ENCODE results near the gene THAP4. TPM values are rescaled to one million over a fixed set of nuclear protein-coding genes. Genes with fewer than 3 reads are reported as not detected.

The THAP4 gene
- total and polyA plus RNA-seq, 2 of the 13 experiments (the other 11 are each of a cell fraction or from before 2014, with no cell fraction given) = 59.7 to 75.7 TPM

DNA sequence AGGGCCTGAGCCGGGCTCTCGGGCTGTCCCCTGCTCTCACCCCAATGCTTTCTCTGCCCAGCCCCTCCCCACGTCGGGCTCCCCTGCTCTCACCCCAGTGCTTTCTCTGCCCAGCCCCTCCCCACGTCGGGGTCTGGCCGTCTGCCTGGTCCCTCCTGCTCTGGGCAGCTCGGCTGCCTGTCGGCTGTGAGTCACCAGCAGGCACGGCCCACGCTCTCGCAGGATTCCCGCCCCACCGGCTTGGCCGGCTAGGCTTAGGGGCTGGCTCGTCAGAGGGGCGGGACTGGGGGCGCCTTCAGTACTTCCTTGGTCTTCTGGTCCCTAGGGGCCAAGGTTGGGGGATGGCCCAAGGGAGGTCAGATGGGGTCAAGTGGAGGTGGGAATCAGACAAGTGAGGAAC is 75.1 kb downstream of the THAP4 start (continued):
- TF ChIP-seq, protein P1, sequence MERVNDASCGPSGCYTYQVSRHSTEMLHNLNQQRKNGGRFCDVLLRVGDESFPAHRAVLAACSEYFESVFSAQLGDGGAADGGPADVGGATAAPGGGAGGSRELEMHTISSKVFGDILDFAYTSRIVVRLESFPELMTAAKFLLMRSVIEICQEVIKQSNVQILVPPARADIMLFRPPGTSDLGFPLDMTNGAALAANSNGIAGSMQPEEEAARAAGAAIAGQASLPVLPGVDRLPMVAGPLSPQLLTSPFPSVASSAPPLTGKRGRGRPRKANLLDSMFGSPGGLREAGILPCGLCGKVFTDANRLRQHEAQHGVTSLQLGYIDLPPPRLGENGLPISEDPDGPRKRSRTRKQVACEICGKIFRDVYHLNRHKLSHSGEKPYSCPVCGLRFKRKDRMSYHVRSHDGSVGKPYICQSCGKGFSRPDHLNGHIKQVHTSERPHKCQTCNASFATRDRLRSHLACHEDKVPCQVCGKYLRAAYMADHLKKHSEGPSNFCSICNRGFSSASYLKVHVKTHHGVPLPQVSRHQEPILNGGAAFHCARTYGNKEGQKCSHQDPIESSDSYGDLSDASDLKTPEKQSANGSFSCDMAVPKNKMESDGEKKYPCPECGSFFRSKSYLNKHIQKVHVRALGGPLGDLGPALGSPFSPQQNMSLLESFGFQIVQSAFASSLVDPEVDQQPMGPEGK (CRISPR knock-in tag; IDR thresholded peaks at IDR 0.05) = no peak
- TF ChIP-seq SIX1 (CRISPR knock-in tag; IDR thresholded peaks at IDR 0.05; ENCODE audit: borderline replicate concordance) (no peak), WIZ (CRISPR knock-in tag; IDR thresholded peaks at IDR 0.05) (no peak), CC2D1A (CRISPR knock-in tag; IDR thresholded peaks at IDR 0.05) (no peak)

DNA sequence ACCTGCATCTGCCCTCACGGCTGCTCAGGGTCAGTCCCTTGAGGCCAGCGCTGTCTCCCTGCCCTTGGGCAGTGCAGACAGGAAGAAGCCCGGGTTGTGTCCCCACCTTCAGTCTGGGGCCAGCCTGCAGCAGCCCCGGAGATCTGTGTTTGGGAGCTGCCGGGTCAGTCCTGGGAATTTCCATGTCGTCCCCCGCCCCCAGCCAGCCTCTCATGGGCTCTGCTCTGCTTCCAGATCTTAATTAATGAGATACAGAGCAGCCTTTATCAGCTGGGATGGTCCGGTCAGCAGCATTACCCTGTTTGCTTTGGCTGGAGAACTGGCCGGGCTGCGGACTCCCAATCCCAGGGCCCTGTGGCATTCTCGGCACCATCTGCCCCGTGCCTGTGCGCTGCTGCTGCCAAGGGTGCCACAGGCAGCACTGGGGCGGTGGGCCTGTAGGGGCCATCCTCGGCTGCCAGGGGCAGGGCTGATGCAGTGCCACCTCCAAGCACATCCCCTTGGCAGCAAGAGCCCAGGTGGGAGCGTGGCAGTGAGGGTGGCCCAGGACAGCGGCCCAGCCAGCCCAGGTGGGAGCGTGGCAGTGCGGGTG is 76.0 kb downstream of the THAP4 start:
- TF ChIP-seq AKAP8 (CRISPR knock-in tag; IDR thresholded peaks at IDR 0.05) (peak; percentile 68; the same call in 1 of the 2 replicates), SYNCRIP (IDR thresholded peaks at IDR 0.05; ENCODE audit: insufficient read depth, low read depth, low read length) (no peak), RBFOX2 (IDR thresholded peaks at IDR 0.05; ENCODE audit: low read depth, low read length) (peak; percentile 63), HNRNPL (IDR thresholded peaks at IDR 0.05; ENCODE audit: low read depth, low read length) (0 out of 2 replicates have a peak, but pooled peaks have one; percentile 25), THYN1 (CRISPR knock-in tag; IDR thresholded peaks at IDR 0.05; ENCODE audit: borderline replicate concordance, low read depth) (no peak), GZF1 (CRISPR knock-in tag; IDR thresholded peaks at IDR 0.05) (no peak), REL (CRISPR knock-in tag; conservative IDR thresholded peaks at IDR 0.05) (no peak), HDAC2 (CRISPR knock-in tag; IDR thresholded peaks at IDR 0.05) (no peak), POLR2G (IDR thresholded peaks at IDR 0.05; ENCODE audit: low read depth, low read length) (no peak), RFX3 (CRISPR knock-in tag; IDR thresholded peaks at IDR 0.05) (no peak), ASH2L (IDR thresholded peaks at IDR 0.05; ENCODE audit: insufficient read length, low read depth, low read length) (no peak)
- TF ChIP-seq, protein P2, sequence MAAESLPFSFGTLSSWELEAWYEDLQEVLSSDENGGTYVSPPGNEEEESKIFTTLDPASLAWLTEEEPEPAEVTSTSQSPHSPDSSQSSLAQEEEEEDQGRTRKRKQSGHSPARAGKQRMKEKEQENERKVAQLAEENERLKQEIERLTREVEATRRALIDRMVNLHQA (CRISPR knock-in tag; IDR thresholded peaks at IDR 0.05) = no peak
- TF ChIP-seq, protein P3, sequence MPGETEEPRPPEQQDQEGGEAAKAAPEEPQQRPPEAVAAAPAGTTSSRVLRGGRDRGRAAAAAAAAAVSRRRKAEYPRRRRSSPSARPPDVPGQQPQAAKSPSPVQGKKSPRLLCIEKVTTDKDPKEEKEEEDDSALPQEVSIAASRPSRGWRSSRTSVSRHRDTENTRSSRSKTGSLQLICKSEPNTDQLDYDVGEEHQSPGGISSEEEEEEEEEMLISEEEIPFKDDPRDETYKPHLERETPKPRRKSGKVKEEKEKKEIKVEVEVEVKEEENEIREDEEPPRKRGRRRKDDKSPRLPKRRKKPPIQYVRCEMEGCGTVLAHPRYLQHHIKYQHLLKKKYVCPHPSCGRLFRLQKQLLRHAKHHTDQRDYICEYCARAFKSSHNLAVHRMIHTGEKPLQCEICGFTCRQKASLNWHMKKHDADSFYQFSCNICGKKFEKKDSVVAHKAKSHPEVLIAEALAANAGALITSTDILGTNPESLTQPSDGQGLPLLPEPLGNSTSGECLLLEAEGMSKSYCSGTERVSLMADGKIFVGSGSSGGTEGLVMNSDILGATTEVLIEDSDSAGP (CRISPR knock-in tag; IDR thresholded peaks at IDR 0.05; ENCODE audit: borderline replicate concordance) = 0 out of 2 replicates have a peak, but pooled peaks have one; percentile 10
- FAIRE-seq (no peak), ATAC-seq (peak; percentile 7), DNase-seq (ENCODE audit: low spot score) (no peak)
- no TSS peak for BruUV-seq (replicated peaks)
- H2AFZ ChIP-seq (ENCODE audit: low read length) = no peak overlapping the region
- H3K79me2 ChIP-seq (ENCODE audit: insufficient read depth, low read length) = peaks cover 18% of the 10 kb centered on the region
- intact Hi-C loops (cut with micrococcal nuclease; ENCODE audit: unreplicated experiment) = no loop called here
- WGBS (ENCODE audit: low lambda C conversion rate) = 83% methylated on average over 18 of the region's 19 CpGs
- in situ Hi-C loops (cut with HindIII; ENCODE audit: extremely low pct_ligation_motif_present, low pct_unique_long_range_greater_than_20kb) = no loop called here
- H3K4me3 ChIP-seq (replicated peaks in 1 of 3; ENCODE audit: insufficient read depth in 1 of 3, low read depth in 2 of 3, low read length in 3 of 3) = peak overlapping the region in 1 of 3 experiments; percentile 93; a peak in 2 of 6 replicates
- peaks cover 13 to 17% of the 10 kb centered on the region in 2 experiments; a peak in 4 of 5 replicates for H3K36me3 ChIP-seq (replicated peaks in 1 of 2; ENCODE audit: control insufficient read depth in 1 of 2, insufficient read depth in 2 of 2, low read length in 2 of 2)
- H3K4me2 ChIP-seq (ENCODE audit: low read depth, low read length) = peak overlapping the region; percentile 92
- no peak overlapping the region for H3K27ac ChIP-seq (ENCODE audit: extremely low read length, insufficient read depth, low read length)
- ChIA-PET CTCF (ENCODE audit: low intra/inter-chr PET ratio, low total read pairs) (no interaction called here), POLR2A (interaction anchor here (0.7 to 1.7 kb wide), 2 partner anchors 9 kb away, joined by 3 to 4 read pairs; no protein-coding TSS in a partner anchor)
- H3K9me3 ChIP-seq (ENCODE audit: low read length) = no peaks in the 10 kb centered on the region
- H3K9ac ChIP-seq (ENCODE audit: insufficient read depth, low read depth, low read length) = no peak overlapping the region; the same call in 1 of the 2 replicates
- H4K20me1 ChIP-seq (ENCODE audit: insufficient read depth, low read length) = peaks cover 13% of the 10 kb centered on the region; the same call in 1 of the 2 replicates
- H3K27me3 ChIP-seq (ENCODE audit: control insufficient read depth in 1 of 2, insufficient read depth in 2 of 2, low read length in 2 of 2) = no peaks in the 10 kb centered on the region; a peak in 1 of 5 replicates
- peaks cover 47% of the 10 kb centered on the region for H3K4me1 ChIP-seq (ENCODE audit: insufficient read depth, low read length)
